Head of caudate nucleus (tissue), 42 donors: ENCODE measurements around the gene PHF10.

Source experiments
- DNase-seq, 42 donors: peaks; one replicate each; pipeline versions ENCODE4 v3.0.0 to v3.0.0-alpha.2; 2020 to 2021; ENCODE audit warnings: mixed read lengths in 7 of 42
- intact Hi-C: fragments of 100-400 bp; cut with DNase I; formaldehyde crosslinking; loops from one replicate; pipeline ENCODE4 v1.15.0; 2022

Gene PHF10

GRCh38 chr6:169692516-169692915, 31.8 kb downstream of the PHF10 start:
- DNase-seq: no peak
- intact Hi-C loops: no loop called here

GRCh38 chr6:169691260-169691659, 33.0 kb downstream of the PHF10 start:
- DNase-seq: no peak
- intact Hi-C loops: no loop called here

- no peak for DNase-seq
- intact Hi-C loops: no loop called here
These were observed 35.0 kb downstream of the PHF10 start for GRCh38 chr6:169689287-169689686.

- no peak for DNase-seq
- intact Hi-C loops: no loop called here
These were observed 38.4 kb downstream of the PHF10 start for GRCh38 chr6:169685860-169686259.

GRCh38 chr6:169684056-169684455, 40.2 kb downstream of the PHF10 start:
- intact Hi-C loops: no loop called here
- no peak for DNase-seq

DNA sequence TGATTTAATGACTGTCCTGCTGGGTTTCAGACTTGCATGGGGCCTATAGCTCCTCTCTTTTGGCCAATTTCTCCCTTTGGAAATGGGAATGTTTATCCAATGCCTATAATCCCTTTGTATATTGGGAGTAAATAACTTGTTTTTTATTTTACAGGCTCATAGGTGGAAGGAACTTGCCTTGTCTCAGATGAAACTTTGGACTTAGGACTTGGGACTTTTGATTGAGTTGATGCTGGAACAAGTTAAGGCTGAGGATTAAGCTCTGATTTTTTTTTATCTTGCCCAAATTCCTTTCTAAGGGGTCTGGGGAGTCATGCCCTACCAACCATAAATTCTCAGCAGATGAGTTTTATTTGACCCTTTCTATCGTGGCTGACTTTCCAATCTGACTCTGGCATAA, 46.0 kb downstream of the PHF10 start:
- intact Hi-C loops: no loop called here
- DNase-seq: no peak

- DNase-seq: no peak
- intact Hi-C loops: no loop called here
These were observed 47.2 kb downstream of the PHF10 start for GRCh38 chr6:169677096-169677495.

GRCh38 chr6:169675011-169675410, 49.3 kb downstream of the PHF10 start:
- intact Hi-C loops: no loop called here
- no peak for DNase-seq

DNA sequence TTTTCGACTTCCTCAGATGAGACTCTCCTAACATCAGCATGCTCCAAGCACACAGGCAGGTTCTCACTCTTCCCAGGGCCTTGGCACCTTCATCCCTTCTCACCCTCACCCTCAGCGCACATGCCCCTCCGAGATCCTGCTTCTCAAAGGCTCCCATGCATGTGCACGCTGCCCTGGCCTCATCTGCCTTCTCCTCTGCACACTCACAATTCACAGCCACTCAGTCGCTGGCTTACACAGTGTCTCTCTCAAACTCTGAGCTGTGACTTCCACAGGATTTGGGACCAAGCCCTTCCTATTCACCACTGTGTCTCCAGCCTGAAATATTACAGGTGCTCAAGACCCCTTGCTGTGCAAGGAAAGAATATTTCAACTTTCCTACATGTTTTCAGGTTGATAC, 52.7 kb downstream of the PHF10 start:
- intact Hi-C loops: no loop called here

DNA sequence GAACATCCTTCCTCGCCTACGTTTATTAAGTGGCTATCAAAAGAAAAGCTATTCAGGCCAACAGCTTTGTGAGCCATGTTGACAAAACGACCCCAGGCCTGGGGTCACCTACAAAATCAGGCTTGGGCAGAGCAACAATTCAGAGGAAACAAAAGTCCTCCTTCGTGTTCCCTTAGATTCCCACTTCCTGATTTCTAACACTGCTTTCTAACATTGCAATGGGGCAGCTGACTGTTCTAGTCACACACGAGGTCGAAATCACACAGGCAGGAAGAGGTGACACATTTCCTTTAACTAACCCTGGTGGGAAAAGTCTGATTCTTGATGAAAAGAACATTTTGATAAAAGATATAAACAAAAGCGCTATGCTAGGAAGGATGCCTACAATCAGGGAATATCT, 54.4 kb downstream of the PHF10 start:
- intact Hi-C loops: no loop called here
- DNase-seq: no peak

More for the DNA sequence above, 52.7 kb downstream of the PHF10 start:
- DNase-seq: no peak

GRCh38 chr6:169669147-169669546, 55.2 kb downstream of the PHF10 start:
- DNase-seq: peak in 13 of 42 donors; percentile 5 to 53 (median 26)

DNA sequence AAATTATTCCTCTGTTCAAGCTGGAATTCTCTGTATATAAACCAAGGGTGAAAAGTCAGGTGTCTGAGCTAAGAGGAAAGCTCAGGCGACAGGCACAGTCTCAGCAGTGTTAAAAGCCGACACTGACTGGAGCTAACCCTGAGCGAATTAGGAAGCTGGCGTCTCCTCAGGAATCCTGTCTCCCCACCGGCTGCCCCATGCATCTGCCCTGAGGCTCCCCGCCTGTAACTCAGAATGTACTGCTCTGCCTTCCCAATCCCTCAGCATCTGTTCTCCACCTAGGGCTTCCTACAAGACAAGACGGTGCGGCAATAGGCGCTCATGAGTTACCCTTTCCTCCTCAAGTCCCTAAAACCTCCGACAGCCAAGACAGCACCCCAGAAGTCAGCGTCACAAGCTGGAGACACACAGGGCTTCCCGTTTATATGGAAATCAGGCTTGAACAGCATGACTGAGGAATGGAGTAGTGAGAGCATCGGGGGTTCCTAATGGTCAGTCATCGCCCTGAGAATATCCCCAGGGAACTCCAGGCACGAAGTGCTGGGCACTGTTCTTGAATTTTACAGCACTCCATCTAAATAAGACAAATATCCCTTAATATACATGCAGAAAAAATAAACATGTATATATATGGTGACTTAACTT, 56.0 kb downstream of the PHF10 start:
- DNase-seq: no peak
- intact Hi-C loops: no loop called here

More at GRCh38 chr6:169669147-169669546, 55.2 kb downstream of the PHF10 start:
- intact Hi-C loops: no loop called here

DNA sequence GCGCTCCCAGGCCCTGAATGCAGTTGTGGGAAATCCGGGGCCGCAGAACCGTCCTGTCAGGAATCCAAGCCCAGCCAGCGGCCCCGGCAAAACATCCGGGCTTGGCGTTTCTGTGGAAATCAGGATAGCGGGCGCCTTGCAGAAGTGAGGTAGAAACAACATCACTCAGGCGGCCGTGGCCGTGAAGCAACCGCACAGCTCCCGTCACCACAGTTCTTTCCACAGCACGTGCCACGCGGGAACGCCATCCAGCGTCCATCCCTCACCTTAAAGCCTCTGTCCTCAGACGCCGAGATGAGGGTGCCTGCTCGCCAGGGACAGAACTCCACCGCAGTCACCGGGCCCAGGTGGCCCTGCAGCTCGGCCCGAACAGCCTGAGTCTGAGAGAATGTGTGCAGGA, 56.6 kb downstream of the PHF10 start:
- intact Hi-C loops: no loop called here
- no peak for DNase-seq

- no peak for DNase-seq
- intact Hi-C loops: no loop called here
These were observed 57.9 kb downstream of the PHF10 start for GRCh38 chr6:169666441-169666840.

- no peak for DNase-seq
- intact Hi-C loops: no loop called here
These were observed 59.0 kb downstream of the PHF10 start for GRCh38 chr6:169665289-169665688.

- intact Hi-C loops: no loop called here
These were observed 60.1 kb downstream of the PHF10 start for GRCh38 chr6:169664227-169664626.

DNA sequence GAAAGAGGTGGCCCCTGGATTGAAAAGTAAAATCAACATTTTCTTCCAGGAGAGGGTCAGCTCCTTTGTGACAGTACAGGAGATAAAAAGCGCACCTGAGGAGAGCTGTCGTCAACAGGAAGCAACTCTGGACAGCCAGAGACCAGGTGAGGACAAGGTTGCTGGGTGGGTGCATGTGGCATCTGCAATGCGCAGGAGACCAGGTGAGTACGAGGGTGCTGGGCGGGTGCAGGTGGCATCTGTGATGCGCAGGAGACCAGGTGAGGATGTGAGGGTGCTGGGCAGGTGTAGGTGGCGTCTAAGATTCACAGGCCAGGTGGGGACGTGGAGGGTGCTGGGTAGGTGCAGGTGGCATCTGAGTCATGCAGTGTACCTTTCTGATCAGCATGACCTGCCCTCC, 60.8 kb downstream of the PHF10 start:
- no peak for DNase-seq
- intact Hi-C loops: no loop called here

More at GRCh38 chr6:169664227-169664626, 60.1 kb downstream of the PHF10 start:
- DNase-seq: no peak

DNA sequence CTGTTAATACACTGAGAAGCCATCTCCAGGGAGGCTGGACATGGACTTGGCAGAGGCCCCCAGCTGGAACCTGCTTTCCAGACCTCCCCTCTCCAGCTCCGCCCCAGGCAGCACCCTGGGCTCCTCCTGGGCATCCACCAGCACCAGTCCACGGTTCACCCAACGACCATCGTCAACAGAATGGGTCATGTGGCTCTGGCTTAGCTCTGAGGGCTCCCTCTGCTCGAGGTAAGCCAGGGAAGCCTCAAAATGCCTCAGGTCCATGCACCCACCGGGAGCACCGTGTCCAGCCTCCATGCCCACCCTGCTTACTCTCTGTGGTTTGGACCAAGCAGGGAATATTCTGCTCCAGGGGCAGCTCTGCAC, 62.9 kb downstream of the PHF10 start:
- no peak for DNase-seq
- intact Hi-C loops: no loop called here

DNA sequence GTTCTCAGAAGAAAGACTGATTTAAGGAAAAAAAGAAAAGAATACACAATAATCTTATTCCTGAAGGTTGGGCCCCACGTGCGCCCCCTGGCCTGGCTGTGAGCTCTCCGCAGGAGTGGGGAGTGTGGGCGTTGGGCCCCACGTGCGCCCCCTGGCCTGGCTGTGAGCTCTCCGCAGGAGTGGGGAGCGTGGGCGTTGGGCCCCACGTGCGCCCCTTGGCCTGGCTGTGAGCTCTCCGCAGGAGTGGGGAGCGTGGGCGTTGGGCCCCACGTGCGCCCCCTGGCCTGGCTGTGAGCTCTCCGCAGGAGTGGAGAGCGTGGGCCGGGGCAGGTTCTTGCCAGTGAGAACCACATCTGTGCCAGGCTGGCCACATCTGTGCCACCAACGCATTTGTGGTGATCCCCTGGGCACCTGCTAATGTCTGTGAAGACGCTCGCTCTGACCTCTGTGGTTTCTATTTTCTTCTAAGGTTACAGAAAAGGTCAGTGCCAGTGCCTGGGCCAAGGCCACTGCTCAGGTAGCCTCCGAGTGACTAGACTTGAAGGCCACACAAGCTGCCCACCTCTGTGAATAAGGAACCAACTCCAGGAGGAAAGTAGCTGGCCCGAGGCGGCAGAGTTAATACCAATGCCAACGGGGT, 63.4 kb downstream of the PHF10 start:
- DNase-seq: no peak
- intact Hi-C loops: no loop called here

DNA sequence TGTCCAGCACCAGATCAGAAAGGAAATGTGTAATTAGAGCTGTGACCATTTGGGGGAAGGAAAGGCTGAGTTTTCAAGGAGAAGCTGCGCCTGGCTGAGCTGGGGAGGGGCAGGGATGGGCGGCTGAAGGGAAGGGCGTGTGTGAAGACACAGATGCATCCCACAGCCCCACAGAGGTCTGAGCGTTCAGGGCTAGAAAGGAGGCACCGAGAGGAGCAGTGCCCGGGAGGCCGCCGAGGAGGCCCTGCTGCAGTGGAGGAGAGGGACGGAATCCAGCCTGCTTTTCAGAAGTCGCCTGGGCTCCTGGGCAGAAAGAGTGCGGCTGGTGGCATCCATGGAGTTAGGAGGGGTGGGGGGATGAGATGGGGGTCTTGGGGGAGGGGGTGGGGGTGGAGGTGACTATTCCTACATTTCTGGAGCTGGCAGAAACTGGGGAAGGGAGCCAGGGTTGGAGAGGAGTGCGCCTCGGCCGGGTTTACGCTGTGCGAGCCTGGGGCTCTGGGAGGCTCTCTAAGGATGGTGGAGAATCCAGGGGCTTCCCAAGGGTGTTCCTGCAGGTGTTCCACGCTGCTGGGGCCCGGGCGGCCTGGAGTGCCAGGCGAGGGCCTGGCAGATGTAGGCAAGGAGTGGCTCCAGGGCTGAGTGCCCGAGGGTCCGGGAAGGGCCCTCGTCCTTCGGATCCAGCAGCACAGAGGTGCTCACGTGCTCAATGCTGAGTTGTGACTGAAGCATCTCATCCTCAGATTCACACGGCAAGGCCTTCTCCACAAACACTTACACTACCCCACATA, 64.3 kb downstream of the PHF10 start:
- intact Hi-C loops: no loop called here
- DNase-seq: no peak

GRCh38 chr6:169657284-169657610, 67.1 kb downstream of the PHF10 start:
- intact Hi-C loops: no loop called here
- no peak for DNase-seq
